Caco-2 (cell line): Measurements from ENCODE around the gene NARF. TPM values are rescaled to one million over a fixed set of nuclear protein-coding genes. Genes with fewer than 3 reads are reported as not detected.

Experiments used
- BruUV-seq: library from RNA; stranded (reverse); fragments of 400-500 nt; replicated peaks from 2 replicates; lab custom pipeline; 2021; lab: Mats Ljungman, UMichigan
- CTCF ChIA-PET: fragments of 300-600 bp; sonication (Branson Sonifier 250); formaldehyde crosslinking; loops from one replicate; lab custom pipeline; 2022; ENCODE audit warnings: antibody characterized with exemption; lab: Charles Lee
- POLR2A ChIA-PET: fragments of 300-600 bp; sonication (Branson Sonifier 250); formaldehyde crosslinking; loops from one replicate; lab custom pipeline; 2022; ENCODE audit warnings: antibody characterized with exemption; lab: Charles Lee
- DNase-seq, 2 experiments: peaks; one replicate each; pipeline versions ENCODE4 v3.0.0 to v3.0.0-alpha.2; 2020 to 2022
- H3K27me3 ChIP-seq: replicated peaks from 2 replicates; pipeline ENCODE4 v1.6.0; 2011; ENCODE audit warnings: low read length; ENCODE audit not compliant: control insufficient read depth, insufficient read depth
- H3K36me3 ChIP-seq: 2 replicates; pipeline ENCODE4 v1.5.1; 2011; ENCODE audit warnings: low read length; ENCODE audit not compliant: control insufficient read depth, insufficient read depth
- H3K4me1 ChIP-seq: fragments of 250-450 bp; sonication (Bioruptor Pico); 2 replicates; pipeline ENCODE4 v1.5.1; 2020; ENCODE audit warnings: mild to moderate bottlenecking
- H3K4me3 ChIP-seq: 2 replicates; pipeline ENCODE4 v1.5.1; 2011; ENCODE audit warnings: low read depth, mild to moderate bottlenecking, control low read depth, low read length
- H3K9me3 ChIP-seq: fragments of 250-450 bp; sonication (Bioruptor Pico); 2 replicates; pipeline ENCODE4 v1.5.1; 2020; ENCODE audit warnings: mild to moderate bottlenecking, moderate library complexity
- H3K27ac Mint-ChIP-seq: one replicate; pipeline ENCODE4 v1.8.0; 2022; ENCODE audit warnings: mixed read lengths; ENCODE audit not compliant: unreplicated experiment
- H3K27me3 Mint-ChIP-seq: one replicate; pipeline ENCODE4 v1.8.0; 2022; ENCODE audit warnings: mixed read lengths; ENCODE audit not compliant: insufficient read depth, unreplicated experiment
- H3K36me3 Mint-ChIP-seq: one replicate; pipeline ENCODE4 v1.8.0; 2022; ENCODE audit warnings: mild to moderate bottlenecking, mixed read lengths; ENCODE audit not compliant: insufficient read depth, unreplicated experiment
- H3K4me1 Mint-ChIP-seq: one replicate; pipeline ENCODE4 v1.8.0; 2022; ENCODE audit warnings: low read depth, mixed read lengths; ENCODE audit not compliant: unreplicated experiment
- H3K4me3 Mint-ChIP-seq: one replicate; pipeline ENCODE4 v1.8.0; 2022; ENCODE audit warnings: mild to moderate bottlenecking, moderate library complexity, mixed read lengths; ENCODE audit not compliant: unreplicated experiment
- H3K9me3 Mint-ChIP-seq: one replicate; pipeline ENCODE4 v1.8.0; 2022; ENCODE audit warnings: mixed read lengths; ENCODE audit not compliant: unreplicated experiment
- intact Hi-C: fragments of 100-400 bp; cut with micrococcal nuclease; formaldehyde crosslinking; loops from one replicate; pipeline ENCODE4 v1.10.0; 2022; ENCODE audit not compliant: unreplicated experiment
- total RNA-seq: library from RNA; stranded (reverse); gene quantifications from 2 replicates; pipeline ENCODE4 v1.2.3, GENCODE V29; 2022
- TF ChIP-seq, protein P1 (sequence below), 2 experiments: fragments of 200-600 bp in 1 of 2; IDR thresholded peaks; 1 replicate in 1 of 2; 2 replicates in 1 of 2; pipeline versions ENCODE4 v1.5.1 to v1.8.0; 2011 to 2022; ENCODE audit warnings: antibody characterized with exemption in 1 of 2, control low read depth in 1 of 2, inconsistent platforms in 1 of 2, low read depth in 1 of 2, low read length in 1 of 2, mild to moderate bottlenecking in 1 of 2, moderate library complexity in 1 of 2; ENCODE audit not compliant: insufficient read depth in 1 of 2, severe bottlenecking in 1 of 2, unreplicated experiment in 1 of 2

NARF gene
- total RNA-seq, 1 experiment from 2014 or later: 62.1 TPM

DNA sequence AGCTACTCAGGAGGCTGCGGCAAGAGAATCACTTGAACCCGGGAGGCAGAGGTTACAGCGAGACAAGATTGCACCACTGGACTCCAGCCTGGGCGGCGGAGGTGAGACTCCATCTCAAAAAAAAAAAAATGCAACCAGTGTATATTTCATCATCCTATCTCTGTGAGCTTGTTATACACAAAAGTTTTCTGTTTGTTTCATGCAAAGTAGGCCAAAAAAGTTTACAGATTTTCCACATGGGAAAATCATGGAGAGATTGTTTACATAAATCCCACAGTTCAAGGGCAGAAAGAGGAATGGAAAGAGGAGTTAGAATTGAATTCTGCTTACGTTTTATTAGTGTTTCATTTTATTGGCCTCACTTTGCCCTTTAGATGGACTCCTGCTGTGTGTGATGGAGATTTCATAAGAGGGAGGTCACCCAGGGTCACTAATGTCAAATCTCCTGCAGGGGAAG, 24.7 kb downstream of the NARF start:
- Histone ChIP-seq H3K4me3 (no peak overlapping the region), H3K36me3 (peaks cover 4% of the 10 kb centered on the region), H3K9me3 (no peaks in the 10 kb centered on the region), H3K27me3 (no peaks in the 10 kb centered on the region), H3K4me1 (no peaks in the 10 kb centered on the region)
- intact Hi-C loops: no loop called here
- BruUV-seq: no TSS peak
- TF ChIP-seq, protein P1, sequence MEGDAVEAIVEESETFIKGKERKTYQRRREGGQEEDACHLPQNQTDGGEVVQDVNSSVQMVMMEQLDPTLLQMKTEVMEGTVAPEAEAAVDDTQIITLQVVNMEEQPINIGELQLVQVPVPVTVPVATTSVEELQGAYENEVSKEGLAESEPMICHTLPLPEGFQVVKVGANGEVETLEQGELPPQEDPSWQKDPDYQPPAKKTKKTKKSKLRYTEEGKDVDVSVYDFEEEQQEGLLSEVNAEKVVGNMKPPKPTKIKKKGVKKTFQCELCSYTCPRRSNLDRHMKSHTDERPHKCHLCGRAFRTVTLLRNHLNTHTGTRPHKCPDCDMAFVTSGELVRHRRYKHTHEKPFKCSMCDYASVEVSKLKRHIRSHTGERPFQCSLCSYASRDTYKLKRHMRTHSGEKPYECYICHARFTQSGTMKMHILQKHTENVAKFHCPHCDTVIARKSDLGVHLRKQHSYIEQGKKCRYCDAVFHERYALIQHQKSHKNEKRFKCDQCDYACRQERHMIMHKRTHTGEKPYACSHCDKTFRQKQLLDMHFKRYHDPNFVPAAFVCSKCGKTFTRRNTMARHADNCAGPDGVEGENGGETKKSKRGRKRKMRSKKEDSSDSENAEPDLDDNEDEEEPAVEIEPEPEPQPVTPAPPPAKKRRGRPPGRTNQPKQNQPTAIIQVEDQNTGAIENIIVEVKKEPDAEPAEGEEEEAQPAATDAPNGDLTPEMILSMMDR (IDR thresholded peaks at IDR 0.05; ENCODE audit: insufficient read depth in 1 of 2, low read depth in 1 of 2, low read length in 1 of 2, severe bottlenecking in 1 of 2, unreplicated experiment in 1 of 2): no peak
- CTCF ChIA-PET: interaction anchor here (0.7 kb wide), 1 partner anchor 132 kb away, joined by 3 read pairs; no protein-coding TSS in a partner anchor
- DNase-seq: no peak
- no peaks in the 10 kb centered on the region for H3K9me3 Mint-ChIP-seq
- H3K27me3 Mint-ChIP-seq: no peaks in the 10 kb centered on the region
- POLR2A ChIA-PET: no interaction called here
- H3K36me3 Mint-ChIP-seq: peaks cover 65% of the 10 kb centered on the region
- peaks cover 6% of the 10 kb centered on the region for H3K4me1 Mint-ChIP-seq
- no peak overlapping the region for H3K4me3 Mint-ChIP-seq
- no peak overlapping the region for H3K27ac Mint-ChIP-seq

DNA sequence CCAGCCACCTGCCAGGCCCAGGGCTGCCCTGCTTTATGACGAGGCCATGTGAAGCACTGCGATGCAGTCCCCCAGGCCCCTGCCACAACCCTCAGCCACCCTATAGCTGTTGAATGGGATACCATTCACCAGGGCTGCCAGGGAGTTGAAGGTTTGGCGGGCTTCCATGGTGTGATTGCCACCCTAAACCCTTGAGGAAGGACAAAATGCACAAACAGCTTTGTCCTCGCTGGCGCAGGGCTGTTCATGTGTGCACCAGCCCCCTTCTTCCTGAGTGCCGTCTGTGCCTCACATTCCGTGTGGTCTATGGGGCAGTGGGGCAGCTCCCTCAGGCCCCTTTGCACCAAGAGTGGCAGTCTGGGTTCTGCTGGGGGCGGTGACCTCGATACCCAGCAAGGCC, 25.3 kb downstream of the NARF start:
- no TSS peak for BruUV-seq
- H3K36me3 ChIP-seq: peaks cover 4% of the 10 kb centered on the region
- peaks cover 6% of the 10 kb centered on the region for H3K4me1 Mint-ChIP-seq
- ChIA-PET CTCF (no interaction called here), POLR2A (no interaction called here)
- H3K27me3 Mint-ChIP-seq: no peaks in the 10 kb centered on the region
- intact Hi-C loops: no loop called here
- H3K9me3 ChIP-seq: no peaks in the 10 kb centered on the region
- no peaks in the 10 kb centered on the region for H3K27me3 ChIP-seq
- no peaks in the 10 kb centered on the region for H3K9me3 Mint-ChIP-seq
- H3K27ac Mint-ChIP-seq: no peak overlapping the region
- TF ChIP-seq, protein P1 (IDR thresholded peaks at IDR 0.05; ENCODE audit: insufficient read depth in 1 of 2, low read depth in 1 of 2, low read length in 1 of 2, severe bottlenecking in 1 of 2, unreplicated experiment in 1 of 2): no peak
- peaks cover 70% of the 10 kb centered on the region for H3K36me3 Mint-ChIP-seq
- no peaks in the 10 kb centered on the region for H3K4me1 ChIP-seq
- no peak overlapping the region for H3K4me3 ChIP-seq
- no peak overlapping the region for H3K4me3 Mint-ChIP-seq
- no peak for DNase-seq

DNA sequence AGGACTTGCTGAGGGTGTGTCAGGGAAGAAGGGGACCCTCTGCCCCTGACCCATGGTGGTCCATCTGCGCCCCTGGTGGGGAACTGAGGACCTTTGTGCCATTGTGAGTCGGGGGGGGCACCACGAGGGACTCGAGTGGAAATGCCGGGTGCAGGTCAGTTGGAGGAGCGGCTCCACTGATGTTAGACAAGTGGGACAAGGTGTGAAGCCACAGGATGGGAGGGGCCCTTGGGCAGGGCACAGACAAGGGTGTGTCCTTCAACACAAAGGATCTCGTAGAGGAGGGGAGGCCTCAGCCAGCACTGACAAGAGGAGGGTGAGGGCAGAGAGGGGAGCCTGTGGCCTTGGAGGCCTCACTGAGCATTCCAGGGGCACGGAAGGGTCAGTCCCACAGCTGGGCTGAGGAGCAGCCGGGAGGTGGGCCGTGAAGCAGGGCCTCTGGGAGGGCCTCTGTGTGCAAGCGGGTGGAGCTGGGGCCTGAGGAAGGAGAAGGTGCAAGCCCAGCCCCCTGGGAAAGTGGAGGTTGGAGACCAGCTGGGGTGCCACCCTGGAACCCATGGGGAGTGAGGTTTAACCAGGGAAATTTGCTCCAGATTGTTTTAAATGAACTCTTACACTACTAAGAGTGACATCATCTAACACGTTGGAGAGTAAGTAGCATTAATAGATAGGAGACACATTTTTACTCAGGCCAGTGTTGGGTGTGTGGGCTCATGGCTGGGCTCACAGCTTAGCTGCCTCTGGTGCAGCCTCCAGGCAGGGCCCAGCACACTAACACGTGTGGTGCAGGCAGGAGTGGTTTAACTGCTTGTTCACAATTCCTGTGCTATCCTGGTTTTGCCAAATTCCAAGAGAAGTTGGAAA, 27.9 kb downstream of the NARF start:
- H3K36me3 Mint-ChIP-seq: peaks cover 59% of the 10 kb centered on the region

More for the DNA sequence above, 27.9 kb downstream of the NARF start:
- Mint-ChIP-seq H3K4me3 (no peak overlapping the region), H3K9me3 (no peaks in the 10 kb centered on the region), H3K4me1 (peaks cover 6% of the 10 kb centered on the region), H3K27me3 (no peaks in the 10 kb centered on the region), H3K27ac (no peak overlapping the region)
- Histone ChIP-seq H3K9me3 (no peaks in the 10 kb centered on the region), H3K27me3 (no peaks in the 10 kb centered on the region), H3K4me3 (no peak overlapping the region), H3K36me3 (peaks cover 4% of the 10 kb centered on the region; the same call in 1 of the 2 replicates), H3K4me1 (no peaks in the 10 kb centered on the region)
- ChIA-PET POLR2A (no interaction called here), CTCF (no interaction called here)
- DNase-seq: no peak
- TF ChIP-seq, protein P1 (IDR thresholded peaks at IDR 0.05; ENCODE audit: insufficient read depth in 1 of 2, low read depth in 1 of 2, low read length in 1 of 2, severe bottlenecking in 1 of 2, unreplicated experiment in 1 of 2): no peak
- BruUV-seq: no TSS peak
- intact Hi-C loops: no loop called here
